ENCODE measurements around the gene TEAD1.

DNA sequence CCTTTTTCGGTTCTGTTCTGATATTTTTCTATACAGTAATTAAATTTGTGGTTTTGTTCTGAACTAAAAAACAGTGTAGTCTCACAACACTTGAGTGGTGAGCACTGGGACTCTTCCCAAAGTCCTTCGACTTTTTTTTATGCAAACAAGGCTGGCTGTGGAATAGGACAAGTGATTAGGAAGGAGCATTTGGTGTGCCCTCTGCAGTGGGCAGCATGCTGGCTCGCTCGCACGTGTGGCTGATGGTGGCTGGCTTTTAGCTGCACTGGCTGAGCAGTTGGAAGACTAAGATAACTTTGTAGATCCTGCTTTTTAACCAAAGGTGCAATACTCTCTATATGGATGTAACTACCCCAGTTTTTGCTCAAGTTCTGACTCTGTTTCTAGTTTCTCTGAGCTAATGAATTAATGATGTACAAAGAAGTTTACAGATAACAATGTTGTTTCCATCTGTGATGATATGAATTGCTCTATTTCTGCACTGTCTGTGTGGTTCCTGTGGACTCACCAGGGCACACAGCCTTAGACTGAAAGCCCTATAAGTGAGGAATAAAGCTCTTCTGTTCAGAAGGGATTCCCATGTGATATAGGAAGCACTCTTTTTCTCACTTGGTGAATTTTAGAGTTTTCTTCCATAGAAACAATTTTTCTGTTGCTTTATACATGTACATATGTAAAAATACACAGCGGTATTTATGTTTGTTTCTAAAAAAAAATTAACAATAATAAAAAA lies 191.8 kb downstream of the TEAD1 start:
- TF ChIP-seq EZH2 (IDR thresholded peaks at IDR 0.05; ENCODE audit: borderline replicate concordance, insufficient read depth, low read length, poor library complexity, severe bottlenecking) (no peak), CTCF (IDR thresholded peaks at IDR 0.05; ENCODE audit: poor library complexity, severe bottlenecking) (no peak), MXI1 (conservative IDR thresholded peaks at IDR 0.05; ENCODE audit: poor library complexity, severe bottlenecking) (no peak), TAF1 (IDR thresholded peaks at IDR 0.05; ENCODE audit: low read depth) (no peak)

Measured in neural cell (in vitro differentiated cells).